ENCODE data around the gene EPB41L3.
A peak's percentile ranks its signal among the peaks of the same experiment; 100 is the strongest.

EPB41L3 gene

DNA sequence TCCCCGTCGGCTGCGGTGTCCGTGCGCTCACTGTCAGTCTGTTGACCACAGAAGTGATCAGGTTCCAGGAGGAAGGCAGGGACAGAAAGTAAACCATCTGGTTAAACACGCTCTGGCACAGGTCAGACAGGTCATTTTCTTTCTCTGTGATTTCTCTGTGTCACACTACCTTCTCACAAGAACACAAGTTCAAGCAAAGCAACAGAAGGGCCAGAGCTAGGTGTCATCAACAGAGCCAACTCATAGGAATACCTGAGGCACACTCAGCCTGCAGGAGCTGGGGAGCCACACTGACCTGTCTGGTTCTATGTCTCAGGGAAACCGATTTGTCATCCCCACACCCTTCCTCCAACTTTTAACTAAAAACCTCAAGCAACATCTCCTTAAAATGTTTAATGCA is 133.2 kb downstream of the EPB41L3 start:
- Histone ChIP-seq H3K9ac (ENCODE audit: low read length) (no peak overlapping the region), H3K4me3 (ENCODE audit: low read length) (no peak overlapping the region), H3K27me3 (replicated peaks; ENCODE audit: control insufficient read depth, insufficient read depth, low read length) (no peaks in the 10 kb centered on the region), H3K36me3 (ENCODE audit: control insufficient read depth, insufficient read depth, low read length, severe bottlenecking) (peaks cover 43% of the 10 kb centered on the region), H3K4me1 (ENCODE audit: control insufficient read depth, insufficient read depth, low read length) (no peaks in the 10 kb centered on the region), H3K9me3 (ENCODE audit: control insufficient read depth, low read length) (no peaks in the 10 kb centered on the region)
- no peak for DNase-seq (ENCODE audit: low read depth)

DNA sequence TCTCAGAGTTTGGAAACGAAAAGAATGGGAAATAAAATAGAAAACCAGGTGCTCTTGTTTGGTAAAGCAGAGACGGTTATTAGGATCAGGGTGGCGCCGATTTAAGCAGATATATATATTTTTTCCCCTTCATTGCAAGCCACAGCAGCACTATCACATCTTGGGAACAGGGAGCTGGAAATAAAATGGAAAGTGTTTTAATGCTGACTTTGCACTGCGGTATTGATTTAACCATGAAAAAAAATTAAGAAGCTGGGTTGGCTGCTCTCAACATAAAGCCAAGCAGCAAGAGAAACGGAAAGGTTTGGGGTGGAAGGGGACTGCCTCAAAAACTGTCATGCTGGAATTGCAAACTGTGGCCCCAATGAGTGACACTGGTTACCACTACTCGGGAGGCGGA is 145.5 kb downstream of the EPB41L3 start:
- Histone ChIP-seq H3K4me3 (ENCODE audit: low read length) (no peak overlapping the region), H3K9me3 (ENCODE audit: control insufficient read depth, low read length) (no peaks in the 10 kb centered on the region), H3K27me3 (replicated peaks; ENCODE audit: control insufficient read depth, insufficient read depth, low read length) (no peaks in the 10 kb centered on the region), H3K4me1 (ENCODE audit: control insufficient read depth, insufficient read depth, low read length) (peaks cover 8% of the 10 kb centered on the region), H3K9ac (ENCODE audit: low read length) (no peak overlapping the region), H3K36me3 (ENCODE audit: control insufficient read depth, insufficient read depth, low read length, severe bottlenecking) (peaks cover 88% of the 10 kb centered on the region)
- no peak for DNase-seq (ENCODE audit: low read depth)

DNA sequence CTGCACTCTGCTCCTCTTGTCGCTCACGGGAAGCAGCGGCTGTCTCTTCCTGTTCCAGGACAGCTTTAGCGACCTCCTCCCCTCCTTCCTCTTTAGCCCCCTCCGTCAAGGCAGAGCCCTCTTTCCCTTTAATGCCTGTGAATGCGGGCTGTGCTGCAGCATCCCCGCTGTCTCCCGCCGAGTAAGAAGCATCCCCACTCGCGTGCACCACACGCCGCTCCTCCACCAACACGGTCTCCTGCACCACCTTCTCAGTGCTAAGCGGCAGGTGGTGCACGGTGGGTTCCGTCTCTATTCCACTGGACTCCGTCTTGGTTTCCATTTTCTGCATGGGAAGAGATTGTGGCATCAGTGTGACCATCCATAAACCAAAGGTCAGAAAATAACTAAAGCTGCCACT is 146.7 kb downstream of the EPB41L3 start:
- Histone ChIP-seq H3K4me3 (ENCODE audit: low read length) (no peak overlapping the region), H3K9ac (ENCODE audit: low read length) (no peak overlapping the region), H3K27me3 (replicated peaks; ENCODE audit: control insufficient read depth, insufficient read depth, low read length) (no peaks in the 10 kb centered on the region), H3K4me1 (ENCODE audit: control insufficient read depth, insufficient read depth, low read length) (peaks cover 8% of the 10 kb centered on the region), H3K9me3 (ENCODE audit: control insufficient read depth, low read length) (no peaks in the 10 kb centered on the region), H3K36me3 (ENCODE audit: control insufficient read depth, insufficient read depth, low read length, severe bottlenecking) (peaks cover 87% of the 10 kb centered on the region)
- DNase-seq (ENCODE audit: low read depth) = no peak

DNA sequence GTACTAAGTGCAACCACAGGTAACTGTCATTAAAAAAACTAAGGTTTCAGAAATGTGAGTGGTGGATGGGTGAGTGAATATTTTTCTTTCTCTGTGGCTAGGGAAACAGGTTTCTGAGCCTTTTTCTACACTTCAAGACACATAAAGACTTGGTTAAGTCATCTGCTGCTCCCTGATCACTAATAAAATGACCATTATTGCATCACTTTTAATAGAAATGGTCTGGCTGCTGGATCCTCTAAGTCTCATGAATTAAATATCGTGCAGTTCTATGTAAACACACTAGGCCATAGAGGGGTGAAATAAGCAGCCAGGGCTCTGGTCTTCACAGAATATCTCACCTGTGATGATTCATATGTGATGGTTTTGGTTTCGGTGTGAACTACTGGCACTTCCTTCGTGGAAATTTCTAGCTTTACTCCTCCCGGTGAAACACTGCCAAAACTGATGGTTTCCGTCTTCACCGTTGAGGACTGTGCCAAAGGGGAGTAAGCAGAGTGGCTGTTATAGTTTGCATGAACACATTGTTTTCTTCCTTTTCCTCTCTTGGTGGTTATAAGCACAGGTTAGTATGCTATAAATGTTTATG is 147.8 kb downstream of the EPB41L3 start:
- no peak overlapping the region for H3K9ac ChIP-seq (ENCODE audit: low read length)
- no peaks in the 10 kb centered on the region for H3K9me3 ChIP-seq (ENCODE audit: control insufficient read depth, low read length)
- H3K27me3 ChIP-seq (replicated peaks; ENCODE audit: control insufficient read depth, insufficient read depth, low read length) = no peaks in the 10 kb centered on the region
- peaks cover 8% of the 10 kb centered on the region for H3K4me1 ChIP-seq (ENCODE audit: control insufficient read depth, insufficient read depth, low read length)
- H3K36me3 ChIP-seq (ENCODE audit: control insufficient read depth, insufficient read depth, low read length, severe bottlenecking) = peaks cover 95% of the 10 kb centered on the region
- no peak overlapping the region for H3K4me3 ChIP-seq (ENCODE audit: low read length)
- no peak for DNase-seq (ENCODE audit: low read depth)

DNA sequence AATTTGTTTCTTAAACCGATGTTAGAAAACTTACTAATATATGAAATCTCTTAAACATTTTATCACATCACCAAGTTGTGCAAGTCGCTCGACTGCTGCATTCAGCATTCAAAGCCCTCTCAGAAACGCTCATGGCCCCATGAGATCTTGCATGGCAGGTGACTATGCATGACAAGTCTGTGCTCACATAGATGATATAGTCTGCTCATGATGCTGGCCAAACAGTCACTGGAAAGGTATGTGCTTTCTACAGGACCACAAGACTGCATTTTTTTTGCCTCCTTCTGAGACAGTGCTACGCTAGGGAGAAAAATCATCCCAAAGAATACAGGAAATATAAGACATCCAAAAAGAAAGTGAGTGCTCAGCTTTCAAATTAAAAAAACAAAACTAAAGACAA is 150.0 kb downstream of the EPB41L3 start:
- Histone ChIP-seq H3K36me3 (ENCODE audit: control insufficient read depth, insufficient read depth, low read length, severe bottlenecking) (peaks cover 83% of the 10 kb centered on the region), H3K4me1 (ENCODE audit: control insufficient read depth, insufficient read depth, low read length) (peaks cover 8% of the 10 kb centered on the region), H3K27me3 (replicated peaks; ENCODE audit: control insufficient read depth, insufficient read depth, low read length) (no peaks in the 10 kb centered on the region), H3K9me3 (ENCODE audit: control insufficient read depth, low read length) (no peaks in the 10 kb centered on the region), H3K4me3 (ENCODE audit: low read length) (no peak overlapping the region), H3K9ac (ENCODE audit: low read length) (no peak overlapping the region)
- DNase-seq (ENCODE audit: low read depth) = peak; percentile 21

DNA sequence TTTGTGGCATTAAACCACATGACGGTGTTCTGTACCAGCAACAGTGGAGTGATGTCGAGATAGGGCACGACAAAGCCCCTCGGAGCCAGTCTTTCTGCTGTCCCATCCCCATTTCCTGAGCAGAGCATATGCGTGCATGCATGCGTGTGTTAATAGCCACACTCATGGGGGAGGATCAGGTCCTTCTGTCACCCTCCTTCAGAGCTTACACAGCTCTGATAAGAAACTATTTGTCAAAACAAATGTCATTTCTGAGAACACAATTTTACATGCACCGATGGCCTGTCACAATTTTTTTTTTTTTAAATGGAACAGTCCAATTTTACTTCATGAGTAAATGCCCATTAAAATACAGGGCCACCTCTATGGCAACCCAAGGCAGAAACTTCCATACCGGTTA is 152.4 kb downstream of the EPB41L3 start:
- Histone ChIP-seq H3K4me1 (ENCODE audit: control insufficient read depth, insufficient read depth, low read length) (peaks cover 7% of the 10 kb centered on the region), H3K27me3 (replicated peaks; ENCODE audit: control insufficient read depth, insufficient read depth, low read length) (no peaks in the 10 kb centered on the region), H3K9ac (ENCODE audit: low read length) (no peak overlapping the region), H3K9me3 (ENCODE audit: control insufficient read depth, low read length) (no peaks in the 10 kb centered on the region), H3K4me3 (ENCODE audit: low read length) (no peak overlapping the region), H3K36me3 (ENCODE audit: control insufficient read depth, insufficient read depth, low read length, severe bottlenecking) (peaks cover 59% of the 10 kb centered on the region)
- DNase-seq (ENCODE audit: low read depth) = no peak

DNA sequence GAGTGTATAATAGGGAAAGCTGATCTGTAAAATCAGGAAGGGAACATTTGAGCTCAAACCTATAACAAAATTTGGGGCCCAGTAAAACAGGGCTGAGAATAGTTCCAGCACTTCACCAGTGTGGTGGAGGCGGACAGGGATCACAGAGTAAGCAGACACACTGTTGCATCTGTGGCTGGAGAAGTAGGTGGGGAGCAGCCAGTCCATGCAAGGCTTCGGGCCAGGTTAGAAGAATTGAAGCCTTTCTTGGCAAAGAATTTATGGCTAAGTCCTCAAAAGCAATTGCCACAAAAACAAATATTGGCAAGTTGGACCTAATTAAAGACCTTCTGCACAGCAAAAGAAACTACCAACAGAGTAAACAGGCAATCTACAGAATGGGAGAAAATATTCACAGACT is 154.4 kb downstream of the EPB41L3 start:
- no peaks in the 10 kb centered on the region for H3K9me3 ChIP-seq (ENCODE audit: control insufficient read depth, low read length)
- no peaks in the 10 kb centered on the region for H3K27me3 ChIP-seq (replicated peaks; ENCODE audit: control insufficient read depth, insufficient read depth, low read length)
- peaks cover 4% of the 10 kb centered on the region for H3K4me1 ChIP-seq (ENCODE audit: control insufficient read depth, insufficient read depth, low read length)
- no peak overlapping the region for H3K9ac ChIP-seq (ENCODE audit: low read length)
- H3K4me3 ChIP-seq (ENCODE audit: low read length) = no peak overlapping the region
- H3K36me3 ChIP-seq (ENCODE audit: control insufficient read depth, insufficient read depth, low read length, severe bottlenecking) = peaks cover 38% of the 10 kb centered on the region
- DNase-seq (ENCODE audit: low read depth) = no peak

DNA sequence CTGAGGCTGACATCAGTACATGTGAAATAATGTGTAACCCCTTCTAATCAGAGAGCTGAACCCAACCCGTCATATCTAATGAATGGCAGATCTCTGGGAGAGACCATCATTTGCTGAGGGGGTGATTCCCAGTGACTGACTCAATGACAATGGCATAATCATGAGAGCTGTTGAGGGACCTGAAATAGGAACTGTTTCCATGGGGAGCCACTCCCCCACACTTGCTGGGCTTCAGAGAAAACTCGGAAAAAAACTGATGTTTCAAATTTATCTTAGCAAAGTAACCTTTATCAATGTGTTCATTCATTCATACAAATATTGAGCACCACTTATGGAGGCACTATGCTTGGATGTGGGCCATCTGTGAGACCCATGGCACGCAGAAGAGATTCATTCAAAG is 154.9 kb downstream of the EPB41L3 start:
- H3K4me3 ChIP-seq (ENCODE audit: low read length) = no peak overlapping the region
- DNase-seq (ENCODE audit: low read depth) = no peak
- no peaks in the 10 kb centered on the region for H3K27me3 ChIP-seq (replicated peaks; ENCODE audit: control insufficient read depth, insufficient read depth, low read length)
- peaks cover 35% of the 10 kb centered on the region for H3K36me3 ChIP-seq (ENCODE audit: control insufficient read depth, insufficient read depth, low read length, severe bottlenecking)
- H3K4me1 ChIP-seq (ENCODE audit: control insufficient read depth, insufficient read depth, low read length) = peaks cover 3% of the 10 kb centered on the region
- no peaks in the 10 kb centered on the region for H3K9me3 ChIP-seq (ENCODE audit: control insufficient read depth, low read length)
- no peak overlapping the region for H3K9ac ChIP-seq (ENCODE audit: low read length)

DNA sequence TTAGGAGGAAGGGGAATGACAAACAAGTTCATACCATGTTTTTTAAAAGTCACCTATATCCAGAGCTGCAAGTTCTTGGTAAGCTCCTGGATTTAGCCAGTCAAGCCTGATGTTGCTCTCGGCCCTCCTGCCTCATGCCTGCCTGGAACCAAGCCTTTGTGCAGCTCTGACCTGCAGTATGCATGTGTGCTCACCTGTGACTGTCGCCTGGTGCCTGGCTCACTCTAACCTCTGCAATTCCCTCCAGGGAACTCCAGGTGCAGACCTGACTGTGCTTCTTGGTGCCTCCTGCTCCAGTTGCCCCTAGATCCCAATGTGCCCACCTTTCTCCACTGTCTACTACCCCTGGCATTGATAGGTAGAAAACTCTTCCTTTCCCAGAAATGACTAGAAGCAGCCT is 163.2 kb downstream of the EPB41L3 start:
- Histone ChIP-seq H3K27me3 (replicated peaks; ENCODE audit: control insufficient read depth, insufficient read depth, low read length) (no peaks in the 10 kb centered on the region), H3K9me3 (ENCODE audit: control insufficient read depth, low read length) (no peaks in the 10 kb centered on the region), H3K9ac (ENCODE audit: low read length) (no peak overlapping the region), H3K36me3 (ENCODE audit: control insufficient read depth, insufficient read depth, low read length, severe bottlenecking) (no peaks in the 10 kb centered on the region), H3K4me1 (ENCODE audit: control insufficient read depth, insufficient read depth, low read length) (no peaks in the 10 kb centered on the region), H3K4me3 (ENCODE audit: low read length) (no peak overlapping the region)
- no peak for DNase-seq (ENCODE audit: low read depth)

DNA sequence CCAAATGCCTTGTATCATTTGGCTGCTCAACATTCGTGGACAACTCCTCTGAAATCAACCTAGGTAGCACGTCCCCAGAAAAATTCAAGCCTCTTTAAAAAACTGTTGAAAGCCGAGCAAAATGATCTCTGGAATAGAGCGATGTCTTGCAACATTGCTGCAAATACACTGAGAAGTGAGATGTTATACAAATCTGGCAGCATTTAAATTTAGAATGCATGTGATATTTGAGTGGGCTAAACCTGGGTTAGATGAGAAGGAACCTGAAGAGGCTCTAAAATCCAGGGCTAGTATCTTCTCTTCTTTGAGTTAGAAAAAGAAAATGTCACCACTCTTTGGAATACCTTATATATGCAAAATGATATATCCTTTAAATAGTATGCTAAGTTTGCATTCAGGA is 166.8 kb downstream of the EPB41L3 start:
- no peaks in the 10 kb centered on the region for H3K27me3 ChIP-seq (replicated peaks; ENCODE audit: control insufficient read depth, insufficient read depth, low read length)
- no peak overlapping the region for H3K4me3 ChIP-seq (ENCODE audit: low read length)
- H3K9me3 ChIP-seq (ENCODE audit: control insufficient read depth, low read length) = no peaks in the 10 kb centered on the region
- no peaks in the 10 kb centered on the region for H3K36me3 ChIP-seq (ENCODE audit: control insufficient read depth, insufficient read depth, low read length, severe bottlenecking)
- no peak for DNase-seq (ENCODE audit: low read depth)
- H3K4me1 ChIP-seq (ENCODE audit: control insufficient read depth, insufficient read depth, low read length) = no peaks in the 10 kb centered on the region
- H3K9ac ChIP-seq (ENCODE audit: low read length) = no peak overlapping the region

DNA sequence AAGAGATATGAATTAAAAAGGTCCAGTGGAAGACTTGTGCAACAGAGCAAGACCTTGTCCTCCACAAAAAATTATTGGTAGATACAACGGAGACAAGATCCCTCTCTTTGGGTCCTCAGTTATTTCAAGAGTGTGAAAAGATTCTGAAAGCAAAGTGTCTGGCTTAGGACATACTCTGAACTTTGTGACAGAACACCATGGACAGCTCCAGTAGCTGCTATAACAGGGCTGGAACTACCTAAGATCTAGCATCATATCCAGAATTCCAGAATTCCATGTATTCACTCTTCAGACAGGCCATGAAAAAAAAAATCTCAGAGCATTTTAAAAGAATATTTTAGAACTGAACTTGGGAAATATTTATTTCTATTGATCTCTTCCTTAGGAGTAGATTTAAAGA is 173.5 kb downstream of the EPB41L3 start:
- DNase-seq (ENCODE audit: low read depth) = peak; percentile 30
- H3K9ac ChIP-seq (ENCODE audit: low read length) = no peak overlapping the region
- no peaks in the 10 kb centered on the region for H3K27me3 ChIP-seq (replicated peaks; ENCODE audit: control insufficient read depth, insufficient read depth, low read length)
- H3K9me3 ChIP-seq (ENCODE audit: control insufficient read depth, low read length) = no peaks in the 10 kb centered on the region
- no peak overlapping the region for H3K4me3 ChIP-seq (ENCODE audit: low read length)
- no peaks in the 10 kb centered on the region for H3K4me1 ChIP-seq (ENCODE audit: control insufficient read depth, insufficient read depth, low read length)
- no peaks in the 10 kb centered on the region for H3K36me3 ChIP-seq (ENCODE audit: control insufficient read depth, insufficient read depth, low read length, severe bottlenecking)

DNA sequence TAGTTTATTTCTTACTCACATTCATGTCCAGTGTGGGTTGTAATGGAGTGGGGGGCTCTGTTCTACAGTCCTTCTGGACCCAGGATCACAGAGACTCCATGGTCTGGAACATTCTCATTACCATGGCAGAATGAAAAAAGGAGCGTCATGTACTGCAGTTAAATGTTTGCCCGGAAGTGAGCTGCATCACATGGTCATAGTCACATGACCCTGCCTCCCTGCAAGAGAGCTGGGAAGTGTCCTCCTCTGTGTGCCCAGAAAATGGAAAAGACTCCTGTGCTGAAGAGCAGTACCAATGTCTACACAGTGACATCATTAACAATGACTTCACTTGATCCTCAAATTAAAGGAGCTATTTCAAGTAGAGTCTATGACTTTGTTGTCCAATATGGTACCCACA is 174.3 kb downstream of the EPB41L3 start:
- Histone ChIP-seq H3K9me3 (ENCODE audit: control insufficient read depth, low read length) (no peaks in the 10 kb centered on the region), H3K4me3 (ENCODE audit: low read length) (no peak overlapping the region), H3K27me3 (replicated peaks; ENCODE audit: control insufficient read depth, insufficient read depth, low read length) (peaks cover 5% of the 10 kb centered on the region), H3K4me1 (ENCODE audit: control insufficient read depth, insufficient read depth, low read length) (no peaks in the 10 kb centered on the region), H3K9ac (ENCODE audit: low read length) (no peak overlapping the region), H3K36me3 (ENCODE audit: control insufficient read depth, insufficient read depth, low read length, severe bottlenecking) (no peaks in the 10 kb centered on the region)
- DNase-seq (ENCODE audit: low read depth) = no peak
